PC-9 (cell line): ENCODE data around the gene C10orf120. TPM values are rescaled to one million over a fixed set of nuclear protein-coding genes. Genes with fewer than 3 reads are reported as not detected.

Source experiments
- BruUV-seq: library from RNA; stranded (reverse); fragments of 400-500 nt; replicated peaks from 2 replicates; lab custom pipeline; 2021; lab: Mats Ljungman, UMichigan
- CTCF ChIA-PET: fragments of 300-600 bp; sonication (Branson Sonifier 250); formaldehyde crosslinking; loops from one replicate; lab custom pipeline; 2022; ENCODE audit warnings: antibody characterized with exemption; lab: Charles Lee
- POLR2A ChIA-PET: fragments of 300-600 bp; sonication (Branson Sonifier 250); formaldehyde crosslinking; loops from one replicate; lab custom pipeline; 2022; ENCODE audit warnings: antibody characterized with exemption; ENCODE audit not compliant: unreplicated experiment; lab: Charles Lee
- DNase-seq, 2 experiments: peaks; one replicate each; pipeline versions ENCODE4 v3.0.0 to v3.0.0-alpha.2; 2015 to 2022; ENCODE audit warnings: mixed read lengths in 1 of 2
- H2AFZ ChIP-seq: fragments of 200-600 bp; sonication (generic); 2 replicates; pipeline ENCODE4 v1.8.1; 2017; ENCODE audit warnings: antibody characterized with exemption
- H3F3A ChIP-seq: fragments of 200-600 bp; sonication (generic); 2 replicates; pipeline ENCODE4 v1.8.1; 2017; ENCODE audit warnings: antibody characterized with exemption, mild to moderate bottlenecking, low read depth; ENCODE audit not compliant: insufficient read depth
- H3K27ac ChIP-seq: fragments of 200-600 bp; sonication (generic); 2 replicates; pipeline ENCODE4 v1.6.1; 2016; ENCODE audit warnings: mixed run types
- H3K27me3 ChIP-seq: fragments of 200-600 bp; sonication (generic); 2 replicates; pipeline ENCODE4 v1.6.1; 2016; ENCODE audit warnings: low read depth, mixed run types; ENCODE audit not compliant: insufficient read depth
- H3K36me3 ChIP-seq: fragments of 200-600 bp; sonication (generic); 2 replicates; pipeline ENCODE4 v1.6.1; 2016; ENCODE audit warnings: low read depth, mixed run types
- H3K4me1 ChIP-seq: fragments of 200-600 bp; sonication (generic); replicated peaks from 2 replicates; pipeline ENCODE4 v1.6.1; 2016; ENCODE audit warnings: mixed run types; ENCODE audit not compliant: insufficient read depth
- H3K4me2 ChIP-seq: fragments of 200-600 bp; sonication (generic); 2 replicates; pipeline ENCODE4 v1.6.1; 2017; ENCODE audit warnings: mixed run types
- H3K4me3 ChIP-seq: fragments of 200-600 bp; sonication (generic); 2 replicates; pipeline ENCODE4 v1.6.1; 2016; ENCODE audit warnings: mixed run types
- H3K79me2 ChIP-seq: fragments of 200-600 bp; sonication (generic); 2 replicates; pipeline ENCODE4 v1.6.1; 2017; ENCODE audit warnings: low read depth, mixed run types
- H3K9me2 ChIP-seq: fragments of 200-600 bp; sonication (generic); 2 replicates; pipeline ENCODE4 v1.8.1; 2017; ENCODE audit warnings: mild to moderate bottlenecking; ENCODE audit not compliant: insufficient read depth
- H3K9me3 ChIP-seq: fragments of 200-600 bp; sonication (generic); 2 replicates; pipeline ENCODE4 v1.8.1; 2016; ENCODE audit warnings: low read depth; ENCODE audit not compliant: insufficient read depth
- H4K20me1 ChIP-seq: fragments of 200-600 bp; sonication (generic); 2 replicates; pipeline ENCODE4 v1.8.1; 2017; ENCODE audit not compliant: insufficient read depth
- EZH2 ChIP-seq: fragments of 200-600 bp; sonication (generic); IDR thresholded peaks from 2 replicates; pipeline ENCODE4 v1.8.0; 2017; ENCODE audit warnings: antibody characterized with exemption, low read depth
- intact Hi-C: fragments of 100-400 bp; cut with micrococcal nuclease; formaldehyde crosslinking; loops from one replicate; pipeline ENCODE4 v1.10.0; 2022; ENCODE audit not compliant: unreplicated experiment
- total RNA-seq: library from RNA; stranded (reverse); gene quantifications from 2 replicates; pipeline ENCODE4 v1.2.3, GENCODE V29; 2021
- TF ChIP-seq, protein P1 (sequence below): fragments of 200-600 bp; sonication (generic); conservative IDR thresholded peaks from 2 replicates; pipeline ENCODE4 v1.6.1; 2017; ENCODE audit warnings: mixed run types, antibody characterized with exemption, mild to moderate bottlenecking, moderate library complexity

Gene C10orf120
- total RNA-seq, 1 experiment from 2014 or later = not detected

DNA sequence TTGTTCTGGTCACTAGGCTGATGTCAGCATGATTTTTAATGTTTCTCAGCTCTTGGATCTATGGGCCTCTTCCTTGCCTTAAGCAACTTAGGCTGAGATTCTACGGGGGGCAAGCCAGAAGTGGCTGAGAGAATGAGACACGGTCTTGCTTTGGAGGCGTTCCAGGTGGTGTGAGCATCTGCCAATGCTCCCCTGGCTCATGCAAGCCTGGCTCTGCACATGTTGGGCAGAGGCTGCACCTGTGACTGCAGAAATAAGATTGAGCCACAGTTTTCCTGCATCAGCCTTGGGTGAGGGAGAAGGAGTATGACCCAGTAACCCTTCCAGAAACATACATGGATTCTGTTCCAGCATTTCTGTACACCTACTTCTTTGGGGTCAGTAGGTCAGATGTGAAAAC, 41.9 kb downstream of the C10orf120 start:
- Histone ChIP-seq H3K36me3 (no peaks in the 10 kb centered on the region), H3K27me3 (peaks cover 69% of the 10 kb centered on the region), H3K4me2 (no peak overlapping the region), H4K20me1 (no peaks in the 10 kb centered on the region), H3K4me3 (no peak overlapping the region), H3K79me2 (no peaks in the 10 kb centered on the region), H3F3A (no peaks in the 10 kb centered on the region), H2AFZ (no peak overlapping the region), H3K9me3 (no peaks in the 10 kb centered on the region), H3K4me1 (no peaks in the 10 kb centered on the region), H3K27ac (no peak overlapping the region), H3K9me2 (no peaks in the 10 kb centered on the region)
- intact Hi-C loops = no loop called here
- no TSS peak for BruUV-seq
- ChIA-PET CTCF (interaction anchor here (0.6 kb wide), 1 partner anchor 198 kb away, joined by 4 read pairs; no protein-coding TSS in a partner anchor), POLR2A (no interaction called here)
- DNase-seq = no peak
- TF ChIP-seq EZH2 = no peak
- TF ChIP-seq, protein P1, sequence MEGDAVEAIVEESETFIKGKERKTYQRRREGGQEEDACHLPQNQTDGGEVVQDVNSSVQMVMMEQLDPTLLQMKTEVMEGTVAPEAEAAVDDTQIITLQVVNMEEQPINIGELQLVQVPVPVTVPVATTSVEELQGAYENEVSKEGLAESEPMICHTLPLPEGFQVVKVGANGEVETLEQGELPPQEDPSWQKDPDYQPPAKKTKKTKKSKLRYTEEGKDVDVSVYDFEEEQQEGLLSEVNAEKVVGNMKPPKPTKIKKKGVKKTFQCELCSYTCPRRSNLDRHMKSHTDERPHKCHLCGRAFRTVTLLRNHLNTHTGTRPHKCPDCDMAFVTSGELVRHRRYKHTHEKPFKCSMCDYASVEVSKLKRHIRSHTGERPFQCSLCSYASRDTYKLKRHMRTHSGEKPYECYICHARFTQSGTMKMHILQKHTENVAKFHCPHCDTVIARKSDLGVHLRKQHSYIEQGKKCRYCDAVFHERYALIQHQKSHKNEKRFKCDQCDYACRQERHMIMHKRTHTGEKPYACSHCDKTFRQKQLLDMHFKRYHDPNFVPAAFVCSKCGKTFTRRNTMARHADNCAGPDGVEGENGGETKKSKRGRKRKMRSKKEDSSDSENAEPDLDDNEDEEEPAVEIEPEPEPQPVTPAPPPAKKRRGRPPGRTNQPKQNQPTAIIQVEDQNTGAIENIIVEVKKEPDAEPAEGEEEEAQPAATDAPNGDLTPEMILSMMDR = no peak

DNA sequence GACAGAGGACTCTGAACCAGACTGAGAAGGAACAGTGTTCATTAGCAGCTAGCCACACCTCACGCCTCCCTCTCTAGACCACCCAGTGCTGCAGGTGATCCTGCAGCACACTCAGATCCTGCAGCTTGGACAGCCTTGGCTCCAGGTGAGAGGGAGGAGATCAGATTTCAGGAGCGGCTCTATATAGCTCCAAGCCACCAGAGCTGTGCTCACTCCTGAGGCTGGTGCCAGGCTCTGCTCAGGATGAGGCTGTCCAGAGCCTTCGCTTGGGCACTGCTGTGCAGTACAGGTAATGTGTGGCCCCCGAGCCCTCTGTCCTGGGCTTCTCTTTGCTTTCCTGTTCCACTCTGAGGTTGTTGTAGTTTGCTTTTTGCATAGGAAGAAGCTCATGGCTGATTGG, 42.4 kb downstream of the C10orf120 start:
- POLR2A ChIA-PET = no interaction called here
- no TSS peak for BruUV-seq
- CTCF ChIA-PET = interaction anchor here (0.6 kb wide), 1 partner anchor 198 kb away, joined by 4 read pairs; no protein-coding TSS in a partner anchor

DNA sequence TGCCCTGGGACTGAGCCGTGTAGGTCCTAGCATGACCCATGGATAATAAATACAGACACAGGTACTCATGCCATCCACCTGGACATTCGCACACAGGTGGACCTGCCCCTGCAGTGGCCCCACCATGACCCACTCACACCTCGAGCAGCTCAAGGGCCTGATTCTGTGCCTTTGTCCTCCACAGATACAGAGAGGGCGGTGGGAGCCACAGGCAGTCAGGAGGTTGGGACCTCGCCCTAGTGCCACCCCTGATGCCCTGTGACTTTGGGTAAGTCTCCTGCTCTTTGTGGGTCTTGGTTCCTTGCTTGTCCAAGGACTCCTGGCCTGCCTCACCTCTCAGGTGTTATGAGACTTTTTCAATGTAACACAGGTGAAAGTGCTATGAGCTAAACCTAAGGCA, 42.9 kb downstream of the C10orf120 start:
- no peak for DNase-seq
- intact Hi-C loops = no loop called here
- H3K4me2 ChIP-seq = no peak overlapping the region
- H4K20me1 ChIP-seq = no peaks in the 10 kb centered on the region
- no TSS peak for BruUV-seq
- ChIA-PET CTCF (no interaction called here), POLR2A (no interaction called here)
- TF ChIP-seq, protein P1 = no peak
- no peak for TF ChIP-seq EZH2
- H3K27ac ChIP-seq = no peak overlapping the region
- H3F3A ChIP-seq = no peaks in the 10 kb centered on the region
- no peaks in the 10 kb centered on the region for H3K9me2 ChIP-seq
- no peaks in the 10 kb centered on the region for H3K36me3 ChIP-seq
- H3K79me2 ChIP-seq = no peaks in the 10 kb centered on the region
- no peak overlapping the region for H3K4me3 ChIP-seq
- peaks cover 73% of the 10 kb centered on the region for H3K27me3 ChIP-seq
- no peaks in the 10 kb centered on the region for H3K4me1 ChIP-seq
- no peak overlapping the region for H2AFZ ChIP-seq
- no peaks in the 10 kb centered on the region for H3K9me3 ChIP-seq

More for the DNA sequence above, 42.4 kb downstream of the C10orf120 start:
- no peak overlapping the region for H3K4me2 ChIP-seq
- no peaks in the 10 kb centered on the region for H3F3A ChIP-seq
- no peaks in the 10 kb centered on the region for H3K36me3 ChIP-seq
- no peaks in the 10 kb centered on the region for H3K9me2 ChIP-seq
- H3K27ac ChIP-seq = no peak overlapping the region
- no peak overlapping the region for H2AFZ ChIP-seq
- no peaks in the 10 kb centered on the region for H4K20me1 ChIP-seq
- no peaks in the 10 kb centered on the region for H3K9me3 ChIP-seq
- H3K4me3 ChIP-seq = no peak overlapping the region
- intact Hi-C loops = no loop called here
- TF ChIP-seq, protein P1 = no peak
- TF ChIP-seq EZH2 = no peak
- H3K4me1 ChIP-seq = no peaks in the 10 kb centered on the region
- peaks cover 69% of the 10 kb centered on the region for H3K27me3 ChIP-seq
- DNase-seq = no peak
- H3K79me2 ChIP-seq = no peaks in the 10 kb centered on the region
